Caco-2 (cell line): ENCODE measurements around the gene PPP1R7. TPM values are rescaled to one million over a fixed set of nuclear protein-coding genes. Genes with fewer than 3 reads are reported as not detected.

ENCODE experiments used
- BruUV-seq: library from RNA; stranded (reverse); fragments of 400-500 nt; replicated peaks from 2 replicates; lab custom pipeline; 2021; lab: Mats Ljungman, UMichigan
- CTCF ChIA-PET: fragments of 300-600 bp; sonication (Branson Sonifier 250); formaldehyde crosslinking; loops from one replicate; lab custom pipeline; 2022; ENCODE audit warnings: antibody characterized with exemption; lab: Charles Lee
- POLR2A ChIA-PET: fragments of 300-600 bp; sonication (Branson Sonifier 250); formaldehyde crosslinking; loops from one replicate; lab custom pipeline; 2022; ENCODE audit warnings: antibody characterized with exemption; lab: Charles Lee
- DNase-seq, 2 experiments: peaks; one replicate each; pipeline versions ENCODE4 v3.0.0 to v3.0.0-alpha.2; 2020 to 2022
- H3K27me3 ChIP-seq: replicated peaks from 2 replicates; pipeline ENCODE4 v1.6.0; 2011; ENCODE audit warnings: low read length; ENCODE audit not compliant: control insufficient read depth, insufficient read depth
- H3K36me3 ChIP-seq: 2 replicates; pipeline ENCODE4 v1.5.1; 2011; ENCODE audit warnings: low read length; ENCODE audit not compliant: control insufficient read depth, insufficient read depth
- H3K4me1 ChIP-seq: fragments of 250-450 bp; sonication (Bioruptor Pico); 2 replicates; pipeline ENCODE4 v1.5.1; 2020; ENCODE audit warnings: mild to moderate bottlenecking
- H3K4me3 ChIP-seq: 2 replicates; pipeline ENCODE4 v1.5.1; 2011; ENCODE audit warnings: low read depth, mild to moderate bottlenecking, control low read depth, low read length
- H3K9me3 ChIP-seq: fragments of 250-450 bp; sonication (Bioruptor Pico); 2 replicates; pipeline ENCODE4 v1.5.1; 2020; ENCODE audit warnings: mild to moderate bottlenecking, moderate library complexity
- H3K27ac Mint-ChIP-seq: one replicate; pipeline ENCODE4 v1.8.0; 2022; ENCODE audit warnings: mixed read lengths; ENCODE audit not compliant: unreplicated experiment
- H3K27me3 Mint-ChIP-seq: one replicate; pipeline ENCODE4 v1.8.0; 2022; ENCODE audit warnings: mixed read lengths; ENCODE audit not compliant: insufficient read depth, unreplicated experiment
- H3K36me3 Mint-ChIP-seq: one replicate; pipeline ENCODE4 v1.8.0; 2022; ENCODE audit warnings: mild to moderate bottlenecking, mixed read lengths; ENCODE audit not compliant: insufficient read depth, unreplicated experiment
- H3K4me1 Mint-ChIP-seq: one replicate; pipeline ENCODE4 v1.8.0; 2022; ENCODE audit warnings: low read depth, mixed read lengths; ENCODE audit not compliant: unreplicated experiment
- H3K4me3 Mint-ChIP-seq: one replicate; pipeline ENCODE4 v1.8.0; 2022; ENCODE audit warnings: mild to moderate bottlenecking, moderate library complexity, mixed read lengths; ENCODE audit not compliant: unreplicated experiment
- H3K9me3 Mint-ChIP-seq: one replicate; pipeline ENCODE4 v1.8.0; 2022; ENCODE audit warnings: mixed read lengths; ENCODE audit not compliant: unreplicated experiment
- intact Hi-C: fragments of 100-400 bp; cut with micrococcal nuclease; formaldehyde crosslinking; loops from one replicate; pipeline ENCODE4 v1.10.0; 2022; ENCODE audit not compliant: unreplicated experiment
- total RNA-seq: library from RNA; stranded (reverse); gene quantifications from 2 replicates; pipeline ENCODE4 v1.2.3, GENCODE V29; 2022
- TF ChIP-seq, protein P1 (sequence below), 2 experiments: fragments of 200-600 bp in 1 of 2; IDR thresholded peaks; 1 replicate in 1 of 2; 2 replicates in 1 of 2; pipeline versions ENCODE4 v1.5.1 to v1.8.0; 2011 to 2022; ENCODE audit warnings: antibody characterized with exemption in 1 of 2, control low read depth in 1 of 2, inconsistent platforms in 1 of 2, low read depth in 1 of 2, low read length in 1 of 2, mild to moderate bottlenecking in 1 of 2, moderate library complexity in 1 of 2; ENCODE audit not compliant: insufficient read depth in 1 of 2, severe bottlenecking in 1 of 2, unreplicated experiment in 1 of 2

The PPP1R7 gene
- total RNA-seq, 1 experiment from 2014 or later = 32.5 TPM

DNA sequence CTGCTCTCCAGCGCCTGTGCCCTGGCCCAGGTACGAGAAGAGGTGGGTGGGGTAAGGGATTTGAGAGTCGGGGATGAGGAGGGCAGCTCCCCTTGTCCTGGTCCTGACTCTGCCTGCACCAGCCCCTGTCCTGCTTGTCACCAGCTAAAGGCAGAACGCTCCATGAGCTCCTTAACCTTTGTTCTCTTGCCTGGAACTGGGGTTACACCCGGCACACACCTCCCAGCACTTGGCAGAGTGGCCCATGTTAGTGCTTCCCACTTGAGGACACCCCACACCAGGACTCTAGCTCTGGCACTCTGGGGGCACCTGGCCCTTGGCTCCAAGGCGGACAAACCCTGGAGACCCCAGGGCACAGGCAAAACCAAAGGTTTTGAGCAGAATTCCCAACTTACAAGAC lies 57.4 kb downstream of the PPP1R7 start:
- Mint-ChIP-seq H3K36me3 (no peaks in the 10 kb centered on the region), H3K9me3 (no peaks in the 10 kb centered on the region), H3K27ac (no peak overlapping the region), H3K27me3 (no peaks in the 10 kb centered on the region), H3K4me3 (no peak overlapping the region), H3K4me1 (no peaks in the 10 kb centered on the region)
- ChIA-PET POLR2A (no interaction called here), CTCF (interaction anchor here (1.3 kb wide), 1 partner anchor 11 kb away, joined by 3 read pairs; no protein-coding TSS in a partner anchor)
- no peak for DNase-seq
- Histone ChIP-seq H3K36me3 (no peaks in the 10 kb centered on the region), H3K9me3 (no peaks in the 10 kb centered on the region), H3K27me3 (no peaks in the 10 kb centered on the region), H3K4me1 (no peaks in the 10 kb centered on the region), H3K4me3 (no peak overlapping the region)
- BruUV-seq = no TSS peak
- intact Hi-C loops = no loop called here
- TF ChIP-seq, protein P1, sequence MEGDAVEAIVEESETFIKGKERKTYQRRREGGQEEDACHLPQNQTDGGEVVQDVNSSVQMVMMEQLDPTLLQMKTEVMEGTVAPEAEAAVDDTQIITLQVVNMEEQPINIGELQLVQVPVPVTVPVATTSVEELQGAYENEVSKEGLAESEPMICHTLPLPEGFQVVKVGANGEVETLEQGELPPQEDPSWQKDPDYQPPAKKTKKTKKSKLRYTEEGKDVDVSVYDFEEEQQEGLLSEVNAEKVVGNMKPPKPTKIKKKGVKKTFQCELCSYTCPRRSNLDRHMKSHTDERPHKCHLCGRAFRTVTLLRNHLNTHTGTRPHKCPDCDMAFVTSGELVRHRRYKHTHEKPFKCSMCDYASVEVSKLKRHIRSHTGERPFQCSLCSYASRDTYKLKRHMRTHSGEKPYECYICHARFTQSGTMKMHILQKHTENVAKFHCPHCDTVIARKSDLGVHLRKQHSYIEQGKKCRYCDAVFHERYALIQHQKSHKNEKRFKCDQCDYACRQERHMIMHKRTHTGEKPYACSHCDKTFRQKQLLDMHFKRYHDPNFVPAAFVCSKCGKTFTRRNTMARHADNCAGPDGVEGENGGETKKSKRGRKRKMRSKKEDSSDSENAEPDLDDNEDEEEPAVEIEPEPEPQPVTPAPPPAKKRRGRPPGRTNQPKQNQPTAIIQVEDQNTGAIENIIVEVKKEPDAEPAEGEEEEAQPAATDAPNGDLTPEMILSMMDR (IDR thresholded peaks at IDR 0.05; ENCODE audit: insufficient read depth in 1 of 2, low read depth in 1 of 2, low read length in 1 of 2, severe bottlenecking in 1 of 2, unreplicated experiment in 1 of 2) = no peak

DNA sequence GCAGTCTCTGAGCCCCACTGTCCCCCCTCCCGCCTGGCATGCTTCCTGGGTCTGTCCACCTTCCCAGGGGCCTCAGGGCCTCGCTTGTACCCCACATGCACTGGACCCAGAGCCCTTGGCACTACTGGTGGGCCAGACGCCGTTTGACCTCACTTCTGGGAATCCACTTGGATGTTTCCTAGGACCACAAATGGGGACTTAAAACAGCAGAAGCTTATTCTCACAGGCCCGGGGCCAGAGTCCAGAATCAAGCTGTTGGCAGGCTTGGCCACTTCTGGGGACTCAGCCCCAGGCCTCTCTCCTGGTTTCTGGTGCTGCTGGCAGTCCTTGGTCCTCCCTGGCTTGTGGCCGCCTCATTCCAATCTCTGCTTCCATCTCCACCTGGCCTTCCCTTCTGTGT lies 57.8 kb downstream of the PPP1R7 start:
- Mint-ChIP-seq H3K4me3 (no peak overlapping the region), H3K36me3 (no peaks in the 10 kb centered on the region), H3K27ac (no peak overlapping the region), H3K4me1 (no peaks in the 10 kb centered on the region), H3K27me3 (no peaks in the 10 kb centered on the region), H3K9me3 (no peaks in the 10 kb centered on the region)
- Histone ChIP-seq H3K27me3 (no peaks in the 10 kb centered on the region), H3K36me3 (no peaks in the 10 kb centered on the region), H3K4me1 (no peaks in the 10 kb centered on the region), H3K4me3 (no peak overlapping the region), H3K9me3 (no peaks in the 10 kb centered on the region)
- ChIA-PET POLR2A (no interaction called here), CTCF (interaction anchor here (1.3 kb wide), 1 partner anchor 11 kb away, joined by 3 read pairs; no protein-coding TSS in a partner anchor)
- no peak for DNase-seq
- intact Hi-C loops = no loop called here
- TF ChIP-seq, protein P1 (IDR thresholded peaks at IDR 0.05; ENCODE audit: insufficient read depth in 1 of 2, low read depth in 1 of 2, low read length in 1 of 2, severe bottlenecking in 1 of 2, unreplicated experiment in 1 of 2) = no peak
- BruUV-seq = no TSS peak

DNA sequence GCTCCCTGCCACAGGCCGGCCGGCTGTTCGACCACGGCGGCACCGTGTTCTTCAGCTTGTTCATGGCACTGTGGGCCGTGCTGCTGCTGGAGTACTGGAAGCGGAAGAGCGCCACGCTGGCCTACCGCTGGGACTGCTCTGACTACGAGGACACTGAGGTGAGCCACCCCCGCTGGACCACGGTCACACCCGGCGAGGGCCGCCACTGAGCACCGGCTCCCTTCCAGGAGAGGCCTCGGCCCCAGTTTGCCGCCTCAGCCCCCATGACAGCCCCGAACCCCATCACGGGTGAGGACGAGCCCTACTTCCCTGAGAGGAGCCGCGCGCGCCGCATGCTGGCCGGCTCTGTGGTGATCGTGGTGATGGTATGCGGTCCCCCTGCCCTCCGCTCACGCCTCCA lies 59.0 kb downstream of the PPP1R7 start:
- H3K4me3 ChIP-seq = no peak overlapping the region
- no peaks in the 10 kb centered on the region for H3K36me3 ChIP-seq
- CTCF ChIA-PET = no interaction called here
- Mint-ChIP-seq H3K36me3 (no peaks in the 10 kb centered on the region), H3K27ac (no peak overlapping the region), H3K27me3 (no peaks in the 10 kb centered on the region), H3K9me3 (no peaks in the 10 kb centered on the region), H3K4me3 (no peak overlapping the region), H3K4me1 (no peaks in the 10 kb centered on the region)
- no TSS peak for BruUV-seq
- no peaks in the 10 kb centered on the region for H3K27me3 ChIP-seq
- intact Hi-C loops = no loop called here
- no peak for DNase-seq
- no peaks in the 10 kb centered on the region for H3K4me1 ChIP-seq
- H3K9me3 ChIP-seq = no peaks in the 10 kb centered on the region
- POLR2A ChIA-PET = no interaction called here
- TF ChIP-seq, protein P1 (IDR thresholded peaks at IDR 0.05; ENCODE audit: insufficient read depth in 1 of 2, low read depth in 1 of 2, low read length in 1 of 2, severe bottlenecking in 1 of 2, unreplicated experiment in 1 of 2) = no peak
